Measurements from ENCODE around the gene INSRR.

The INSRR gene

DNA sequence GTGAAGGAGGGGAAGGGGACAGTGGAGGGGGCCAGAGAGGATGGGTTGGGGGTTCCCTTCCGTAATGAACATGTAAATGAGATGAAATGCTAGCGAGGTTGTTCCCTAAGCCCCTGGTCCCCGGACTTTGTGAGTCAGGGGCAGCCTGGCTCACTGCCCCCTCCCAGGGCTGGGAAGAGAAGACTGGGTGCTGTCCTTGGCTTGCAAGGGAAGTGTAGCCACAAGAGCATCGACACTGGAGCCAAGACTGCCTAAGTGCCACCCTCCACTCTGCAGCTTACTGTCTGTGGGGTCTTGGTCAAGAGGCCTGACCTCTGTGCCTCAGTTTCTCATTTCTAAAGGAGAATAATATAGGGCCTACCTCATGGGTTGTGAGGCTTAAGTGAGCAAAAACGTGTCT lies 35.1 kb upstream of the INSRR start:
- no peak for DNase-seq

- DNase-seq = no peak
Observed at GRCh38 chr1:156893048-156893953, 34.4 kb upstream of the INSRR start, which contains the start of gene PEAR1. PEAR1 (plus strand) TSS chr1:156893718; CDS start chr1:156903927, 10,209 bp downstream.

DNA sequence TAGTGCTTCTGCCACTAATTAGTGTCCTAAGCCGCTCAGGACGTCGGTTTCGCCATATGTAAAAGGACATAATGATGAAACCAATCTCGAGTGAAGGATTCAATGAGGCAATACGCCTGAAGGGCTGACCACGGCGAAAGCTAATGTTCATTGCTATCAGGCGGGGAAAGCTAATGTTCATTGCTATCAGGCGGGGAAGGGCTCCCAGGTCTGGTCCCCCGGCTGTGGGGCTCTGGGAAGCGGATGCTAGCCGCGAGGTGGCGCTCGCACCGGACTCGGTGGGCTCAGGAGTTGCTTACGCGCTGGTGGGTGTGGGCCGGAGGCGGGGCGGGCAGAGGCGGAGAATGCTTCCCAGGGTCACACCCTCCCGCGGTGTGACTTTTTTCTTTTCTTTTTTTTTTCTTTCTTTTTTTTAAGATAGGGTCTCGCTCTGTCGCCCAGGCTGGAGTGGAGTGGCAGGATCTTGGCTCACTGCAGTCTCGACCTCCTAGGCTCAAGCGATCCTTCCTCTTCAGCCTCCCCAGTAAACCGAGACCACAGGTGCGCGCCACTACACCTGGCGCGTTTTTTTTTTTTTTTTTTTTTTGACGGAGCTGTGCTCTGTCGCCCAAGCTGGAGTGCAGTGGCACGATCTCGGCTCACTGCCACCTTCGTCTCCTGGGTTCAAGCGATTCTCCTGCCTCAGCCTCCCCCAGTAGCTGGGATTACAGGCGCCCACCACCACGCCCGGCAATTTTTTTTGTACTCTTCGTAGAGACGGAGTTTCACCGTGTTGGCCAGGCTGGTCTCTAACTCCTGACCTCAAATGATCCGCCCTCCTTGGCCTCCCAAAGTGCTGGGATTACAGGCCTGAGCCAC lies 33.5 kb upstream of the INSRR start:
- DNase-seq = peak in 1 of 2 experiments; percentile 3

- DNase-seq = peak in 1 of 2 experiments; percentile 11
Observed at GRCh38 chr1:156889802-156890580, 31.1 kb upstream of the INSRR start.

GRCh38 chr1:156887734-156888133 lies 28.8 kb upstream of the INSRR start:
- no peak for DNase-seq

DNA sequence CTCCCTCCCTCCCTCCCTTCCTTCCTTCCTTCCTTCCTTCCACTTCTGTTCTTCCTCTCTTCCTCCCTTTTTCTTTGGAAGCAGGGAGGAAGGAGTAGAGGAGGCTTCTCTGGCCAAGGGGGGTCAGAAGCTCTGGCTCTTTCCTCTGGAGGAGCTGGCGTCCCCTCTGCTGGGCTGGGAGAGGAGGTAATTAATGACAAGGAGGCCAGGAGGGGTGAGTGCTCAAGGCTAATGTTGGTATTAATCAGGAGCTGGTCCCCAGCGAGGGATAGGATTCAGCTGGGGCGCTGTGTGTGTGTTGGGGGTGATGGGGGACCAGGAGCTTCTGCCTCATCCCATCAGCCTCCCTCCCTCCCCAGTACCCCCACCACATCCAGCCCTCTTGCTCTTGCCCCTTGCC lies 28.4 kb upstream of the INSRR start:
- DNase-seq = no peak

- no peak for DNase-seq
Observed at GRCh38 chr1:156886583-156887281, 27.8 kb upstream of the INSRR start.

DNA sequence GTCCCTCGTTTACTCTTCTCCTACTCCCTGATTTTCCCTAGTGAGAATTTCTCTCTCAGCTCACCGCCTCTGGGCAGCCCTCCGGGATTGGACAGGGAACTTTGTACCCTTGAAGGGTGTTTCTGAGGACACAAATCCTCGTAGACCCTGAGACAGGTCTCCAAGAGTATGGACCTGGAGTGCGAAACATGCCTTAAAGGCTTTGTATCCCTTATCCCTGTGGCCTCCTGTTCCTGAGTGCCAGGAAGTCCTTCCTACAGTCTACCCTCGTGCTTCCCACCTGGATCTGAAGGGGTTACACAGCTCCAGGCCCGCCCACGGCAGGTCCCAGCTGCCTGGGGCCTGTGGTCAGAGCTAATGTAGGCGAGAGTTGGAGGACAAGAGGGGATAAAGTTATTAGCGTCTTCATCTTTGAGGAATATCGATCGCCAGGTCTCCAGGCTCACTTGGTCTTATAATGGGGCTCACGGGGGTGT lies 27.0 kb upstream of the INSRR start:
- no peak for DNase-seq

- no peak for DNase-seq
Observed at GRCh38 chr1:156885314-156885713, 26.4 kb upstream of the INSRR start.

DNA sequence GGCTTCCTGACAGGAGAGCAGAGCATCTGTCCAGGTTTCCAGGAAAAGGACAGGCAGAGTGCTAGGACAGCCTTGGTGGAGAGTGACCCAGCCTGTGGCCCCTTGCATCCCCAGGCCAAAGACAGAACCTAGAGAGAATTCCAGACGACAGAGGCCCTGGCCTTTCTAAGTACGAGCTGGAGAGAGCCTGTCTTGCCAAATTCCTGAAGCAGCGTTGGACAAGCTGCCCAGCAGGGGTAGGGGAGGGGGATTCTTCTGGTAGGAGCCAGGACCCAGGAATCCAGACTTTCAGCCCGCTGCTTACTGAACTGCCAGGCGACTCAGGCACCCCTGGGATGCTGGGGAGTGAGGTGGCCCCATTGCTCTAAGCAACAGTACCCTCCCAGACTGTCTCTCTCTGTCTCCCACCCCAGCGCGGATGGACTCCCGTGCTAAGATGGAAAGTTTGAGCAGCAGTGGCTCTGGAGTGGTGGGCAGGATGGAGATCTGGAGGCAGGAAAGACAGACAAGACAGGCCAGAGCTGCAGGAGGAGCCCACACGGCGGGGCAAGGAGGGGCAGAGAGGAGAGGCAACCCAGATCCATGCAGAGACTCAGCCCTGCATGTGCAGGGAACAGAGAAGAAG lies 25.8 kb upstream of the INSRR start:
- DNase-seq = no peak

DNA sequence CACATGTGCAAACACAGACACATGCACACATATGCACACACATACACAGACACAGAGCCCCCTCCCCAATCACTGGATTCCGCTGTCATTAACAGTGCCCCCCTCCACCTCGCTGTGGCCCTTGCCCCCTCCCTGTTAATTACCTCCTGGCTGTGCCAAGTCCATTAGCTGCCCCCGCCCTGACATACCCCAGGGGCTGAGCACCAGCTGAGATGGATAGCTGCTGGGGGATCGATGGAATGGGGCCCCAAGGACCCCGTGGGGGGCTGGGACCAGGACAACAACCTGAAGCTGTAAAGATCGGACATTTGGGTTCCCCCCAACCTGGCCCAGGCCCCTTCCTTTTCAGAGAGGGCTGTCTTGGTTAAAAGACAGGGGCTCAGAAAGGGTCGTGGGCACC lies 25.0 kb upstream of the INSRR start:
- DNase-seq = no peak

DNA sequence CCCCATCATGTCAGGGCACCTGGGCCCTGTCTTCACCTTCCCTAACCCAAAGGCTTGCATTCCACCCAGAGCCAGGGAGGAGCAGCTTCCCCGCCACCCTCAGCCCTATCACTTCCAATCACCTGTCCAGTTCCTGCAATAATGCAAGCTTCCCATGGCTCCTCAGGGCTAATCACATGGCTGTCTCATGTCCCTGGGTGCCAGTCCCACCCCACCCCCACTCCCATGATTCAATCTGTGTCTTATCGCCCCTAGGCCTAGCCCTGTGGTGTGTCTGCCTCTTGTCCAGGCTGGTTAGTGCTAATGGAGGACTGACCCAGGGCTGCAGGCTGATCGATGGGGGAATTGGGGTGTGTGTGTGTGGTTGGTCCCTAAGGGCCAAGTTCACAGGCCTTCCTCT lies 23.6 kb upstream of the INSRR start:
- no peak for DNase-seq

DNA sequence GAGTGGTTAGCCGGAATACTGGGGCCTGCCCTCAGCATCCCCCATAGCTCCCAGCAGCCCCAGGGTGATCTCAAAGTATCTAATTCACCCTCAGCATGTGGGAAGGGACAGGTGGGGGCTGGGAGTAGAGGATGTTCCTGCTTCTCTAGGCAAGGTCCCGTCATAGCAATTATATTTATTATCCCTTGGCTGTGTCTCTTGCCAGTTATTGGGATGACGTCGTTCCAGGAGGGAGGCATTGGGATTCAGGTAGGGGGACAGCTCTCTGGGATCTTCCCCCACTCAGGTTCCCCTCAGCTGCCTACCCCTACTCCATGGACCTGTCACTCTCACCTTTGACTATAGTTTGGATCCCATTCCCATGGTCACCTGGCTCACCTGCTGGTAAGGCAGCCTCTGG lies 22.7 kb upstream of the INSRR start:
- DNase-seq = no peak

- no peak for DNase-seq
Observed at GRCh38 chr1:156881101-156881500, 22.2 kb upstream of the INSRR start.

DNA sequence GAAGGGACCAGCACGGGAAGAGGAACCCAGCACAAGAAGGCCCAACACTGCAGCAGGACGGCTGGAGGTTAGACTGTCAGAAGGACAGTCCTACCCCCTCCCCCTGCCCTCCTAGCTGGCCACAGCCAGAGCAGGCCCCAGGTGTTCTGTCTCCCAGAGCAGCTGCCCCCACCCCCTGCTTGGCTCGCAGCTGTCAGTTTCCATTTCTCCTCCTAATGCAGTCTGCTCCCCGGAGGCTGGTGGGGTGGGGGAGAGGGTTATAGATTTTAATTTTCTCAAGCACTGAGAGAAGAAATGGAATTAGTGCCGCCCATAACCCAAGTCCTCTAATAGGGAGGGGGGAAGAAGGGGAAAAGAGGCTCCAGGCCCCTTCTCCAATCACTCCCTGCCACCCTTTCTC lies 21.6 kb upstream of the INSRR start:
- no peak for DNase-seq

DNA sequence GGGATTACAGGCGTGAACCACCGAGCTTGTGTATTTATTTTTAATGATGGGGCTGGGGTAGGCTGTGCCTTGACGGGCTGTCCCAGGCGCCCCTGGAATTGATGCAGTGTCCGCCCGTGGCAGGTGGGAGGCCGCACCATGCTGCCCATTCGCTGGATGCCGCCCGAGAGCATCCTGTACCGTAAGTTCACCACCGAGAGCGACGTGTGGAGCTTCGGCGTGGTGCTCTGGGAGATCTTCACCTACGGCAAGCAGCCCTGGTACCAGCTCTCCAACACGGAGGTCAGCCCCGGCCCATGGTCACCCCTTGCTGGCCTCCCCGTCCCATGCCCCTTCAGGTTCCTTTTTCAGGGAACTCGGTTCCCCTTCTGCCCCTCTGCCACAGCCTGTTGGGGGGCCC lies 21.0 kb upstream of the INSRR start:
- no peak for DNase-seq

- DNase-seq = no peak
Observed at GRCh38 chr1:156877433-156878170, 18.7 kb upstream of the INSRR start.

DNA sequence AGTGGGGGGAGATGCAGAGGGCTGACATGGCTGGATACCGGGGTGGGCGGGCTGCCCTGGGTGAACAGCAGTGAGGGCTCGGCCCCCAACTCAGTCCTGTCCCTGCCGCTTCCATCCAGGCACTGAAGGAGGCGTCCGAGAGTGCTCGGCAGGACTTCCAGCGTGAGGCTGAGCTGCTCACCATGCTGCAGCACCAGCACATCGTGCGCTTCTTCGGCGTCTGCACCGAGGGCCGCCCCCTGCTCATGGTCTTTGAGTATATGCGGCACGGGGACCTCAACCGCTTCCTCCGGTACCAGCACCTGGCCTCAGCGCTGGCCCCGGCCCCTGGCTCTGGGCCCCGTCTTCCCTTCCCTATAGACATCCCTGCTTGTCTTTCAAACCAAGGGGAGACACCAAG lies 17.4 kb upstream of the INSRR start:
- DNase-seq = no peak

GRCh38 chr1:156875341-156875615 lies 16.4 kb upstream of the INSRR start:
- DNase-seq = no peak

DNA sequence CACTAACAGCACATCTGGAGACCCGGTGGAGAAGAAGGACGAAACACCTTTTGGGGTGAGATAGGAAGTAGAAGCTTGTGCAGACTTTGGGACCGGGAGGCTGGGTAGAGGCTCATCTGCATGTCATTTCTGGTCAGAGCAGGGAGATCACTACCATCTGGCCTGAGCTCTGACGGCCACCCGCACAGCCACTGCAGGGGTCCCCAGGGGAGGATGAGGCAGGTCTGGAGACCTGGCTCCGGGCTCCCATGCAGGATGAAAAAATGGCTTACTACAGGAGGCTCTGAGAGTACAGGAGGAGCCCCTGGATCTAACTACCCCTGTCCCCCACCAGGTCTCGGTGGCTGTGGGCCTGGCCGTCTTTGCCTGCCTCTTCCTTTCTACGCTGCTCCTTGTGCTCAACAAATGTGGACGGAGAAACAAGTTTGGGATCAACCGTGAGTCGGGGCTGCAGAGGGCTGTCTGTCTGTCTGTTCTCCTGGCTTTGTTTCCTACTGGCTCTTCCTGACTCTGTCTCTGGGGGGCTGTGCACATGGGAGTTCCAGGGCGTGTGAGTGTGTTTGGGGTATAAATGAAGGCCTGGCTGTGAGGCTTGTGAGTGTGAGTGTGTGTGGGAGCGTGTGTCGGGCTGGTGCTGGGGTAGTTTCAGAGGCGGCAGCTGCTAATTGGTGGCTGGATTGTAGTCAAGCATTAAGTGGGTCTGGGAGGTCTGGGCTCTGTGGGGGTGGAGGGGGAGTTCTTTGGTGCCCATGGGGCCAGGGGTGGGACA lies 15.8 kb upstream of the INSRR start:
- no peak for DNase-seq

All from cerebellar nuclear complex (tissue), 1 donor.